HUES64 (cell line): ENCODE data around the gene PLCB1.

Source experiments
- H3K27ac ChIP-seq: 2 replicates; pipeline ENCODE4 v1.7.0; 2013; ENCODE audit warnings: low read depth, low read length, inconsistent platforms
- H3K27me3 ChIP-seq: 2 replicates; pipeline ENCODE4 v1.6.1; 2013; ENCODE audit warnings: mild to moderate bottlenecking, low read length; ENCODE audit not compliant: insufficient read depth
- H3K36me3 ChIP-seq: 2 replicates; pipeline ENCODE4 v1.6.1; 2013; ENCODE audit warnings: mild to moderate bottlenecking, low read length; ENCODE audit not compliant: insufficient read depth
- H3K4me1 ChIP-seq: 2 replicates; pipeline ENCODE4 v1.6.1; 2013; ENCODE audit warnings: mild to moderate bottlenecking, low read length, moderate library complexity; ENCODE audit not compliant: insufficient read depth
- H3K4me3 ChIP-seq: 2 replicates; pipeline ENCODE4 v1.5.1; 2013; ENCODE audit warnings: mild to moderate bottlenecking, low read length, moderate library complexity
- H3K9ac ChIP-seq: 2 replicates; pipeline ENCODE4 v1.6.1; 2013; ENCODE audit warnings: mild to moderate bottlenecking, low read depth, low read length
- H3K9me3 ChIP-seq: 2 replicates; pipeline ENCODE4 v1.6.1; 2013; ENCODE audit warnings: low read depth, low read length; ENCODE audit not compliant: insufficient read depth
- WGBS: fragments of 150-250, 120-280 bp; methylation state at CpG from one replicate; pipeline ENCODE4 v1.1.7; 2013; ENCODE audit warnings: missing lambda C conversion rate; 5-methylcytosine and 5-hydroxymethylcytosine counted together

Gene PLCB1

GRCh38 chr20:8129211-8129976, 2.7 kb upstream of the PLCB1 start:
- no peak overlapping the region for H3K9ac ChIP-seq
- 83% methylated on average over 6 of the region's 6 CpGs for WGBS

GRCh38 chr20:8130840-8131526, 1.1 kb upstream of the PLCB1 start:
- WGBS = 90% methylated on average over 7 of the region's 8 CpGs
- no peak overlapping the region for H3K9ac ChIP-seq

More at GRCh38 chr20:8129211-8129976, 2.7 kb upstream of the PLCB1 start:
- Histone ChIP-seq H3K36me3 (no peaks in the 10 kb centered on the region), H3K27me3 (peaks cover 37% of the 10 kb centered on the region), H3K4me3 (no peak overlapping the region), H3K9me3 (no peaks in the 10 kb centered on the region), H3K27ac (no peak overlapping the region), H3K4me1 (peaks cover 28% of the 10 kb centered on the region; the same call in 1 of the 2 replicates)

GRCh38 chr20:8132484-8133309, 631 bp downstream of the PLCB1 start:
- H3K27ac ChIP-seq = no peak overlapping the region

More at GRCh38 chr20:8130840-8131526, 1.1 kb upstream of the PLCB1 start:
- H3K4me3 ChIP-seq = peak overlapping the region; percentile 62
- peaks cover 42% of the 10 kb centered on the region for H3K27me3 ChIP-seq
- H3K9me3 ChIP-seq = no peaks in the 10 kb centered on the region
- peaks cover 21% of the 10 kb centered on the region; the same call in 1 of the 2 replicates for H3K4me1 ChIP-seq
- H3K36me3 ChIP-seq = no peaks in the 10 kb centered on the region
- no peak overlapping the region for H3K27ac ChIP-seq

GRCh38 chr20:8133310-8133768, 1.3 kb downstream of the PLCB1 start:
- WGBS = 79% methylated on average over 14 of the region's 14 CpGs
- no peaks in the 10 kb centered on the region for H3K36me3 ChIP-seq
- peak overlapping the region; percentile 71 for H3K4me3 ChIP-seq
- H3K9ac ChIP-seq = no peak overlapping the region
- H3K9me3 ChIP-seq = no peaks in the 10 kb centered on the region
- H3K27ac ChIP-seq = no peak overlapping the region
- H3K4me1 ChIP-seq = peaks cover 11% of the 10 kb centered on the region; the same call in 1 of the 2 replicates
- H3K27me3 ChIP-seq = peaks cover 42% of the 10 kb centered on the region

More at GRCh38 chr20:8132484-8133309, 631 bp downstream of the PLCB1 start:
- Histone ChIP-seq H3K9ac (peak overlapping the region; percentile 58; the same call in 1 of the 2 replicates), H3K9me3 (no peaks in the 10 kb centered on the region), H3K4me1 (peaks cover 17% of the 10 kb centered on the region; the same call in 1 of the 2 replicates), H3K27me3 (peaks cover 42% of the 10 kb centered on the region), H3K4me3 (peak overlapping the region; percentile 71), H3K36me3 (no peaks in the 10 kb centered on the region)
- 8% methylated on average over 68 of the region's 68 CpGs for WGBS

GRCh38 chr20:8133851-8134451, 1.9 kb downstream of the PLCB1 start:
- no peak overlapping the region for H3K27ac ChIP-seq
- WGBS = 95% methylated on average over 6 of the region's 7 CpGs
- H3K36me3 ChIP-seq = no peaks in the 10 kb centered on the region
- H3K4me3 ChIP-seq = no peak overlapping the region
- H3K9me3 ChIP-seq = no peaks in the 10 kb centered on the region
- H3K27me3 ChIP-seq = peaks cover 42% of the 10 kb centered on the region
- H3K9ac ChIP-seq = no peak overlapping the region
- peaks cover 7% of the 10 kb centered on the region; the same call in 1 of the 2 replicates for H3K4me1 ChIP-seq

- WGBS = 52% methylated on average over 2 of the region's 2 CpGs
- Histone ChIP-seq H3K9me3 (no peaks in the 10 kb centered on the region), H3K27ac (no peak overlapping the region), H3K36me3 (no peaks in the 10 kb centered on the region), H3K9ac (no peak overlapping the region), H3K4me1 (0 out of 2 replicates have a peak, but pooled peaks cover 10% of the 10 kb centered on the region), H3K27me3 (peaks cover under 1% of the 10 kb centered on the region), H3K4me3 (no peak overlapping the region)
Measured at GRCh38 chr20:8139899-8140298, 7.8 kb downstream of the PLCB1 start.

GRCh38 chr20:8143474-8143873, 11.4 kb downstream of the PLCB1 start:
- H3K9me3 ChIP-seq = no peaks in the 10 kb centered on the region
- H3K4me3 ChIP-seq = no peak overlapping the region
- no peak overlapping the region for H3K27ac ChIP-seq
- H3K4me1 ChIP-seq = peaks cover 15% of the 10 kb centered on the region; the same call in 1 of the 2 replicates
- no peaks in the 10 kb centered on the region for H3K36me3 ChIP-seq
- 89% methylated on average over 3 of the region's 3 CpGs for WGBS
- H3K27me3 ChIP-seq = no peaks in the 10 kb centered on the region
- no peak overlapping the region for H3K9ac ChIP-seq

GRCh38 chr20:8144282-8145245, 12.5 kb downstream of the PLCB1 start:
- no peaks in the 10 kb centered on the region for H3K36me3 ChIP-seq
- no peak overlapping the region for H3K9ac ChIP-seq
- peaks cover 15% of the 10 kb centered on the region; the same call in 1 of the 2 replicates for H3K4me1 ChIP-seq
- H3K4me3 ChIP-seq = no peak overlapping the region
- H3K9me3 ChIP-seq = no peaks in the 10 kb centered on the region
- no peak overlapping the region for H3K27ac ChIP-seq
- WGBS = 89% methylated on average over 13 of the region's 13 CpGs
- H3K27me3 ChIP-seq = no peaks in the 10 kb centered on the region

- Histone ChIP-seq H3K27ac (no peak overlapping the region), H3K4me1 (peaks cover 11% of the 10 kb centered on the region; the same call in 1 of the 2 replicates), H3K36me3 (no peaks in the 10 kb centered on the region), H3K4me3 (no peak overlapping the region), H3K27me3 (no peaks in the 10 kb centered on the region), H3K9me3 (no peaks in the 10 kb centered on the region), H3K9ac (no peak overlapping the region)
- WGBS = 96% methylated on average over 7 of the region's 8 CpGs
Measured at GRCh38 chr20:8145246-8146168, 13.4 kb downstream of the PLCB1 start.
